GM21717 (cell line): ENCODE data around the gene GNA14.
A peak's percentile ranks its signal among the peaks of the same experiment; 100 is the strongest.
"Not testable (repeated sequence)": the region's sequence is repeated elsewhere in the genome, so short reads cannot be mapped to it uniquely, and the experiment has no call there.

Source experiments
- ATAC-seq: cut with Tn5 transposase; IDR thresholded peaks from one replicate; pipeline ENCODE4 v1.9.1; 2021; ENCODE audit warnings: mild to moderate bottlenecking, moderate library complexity; ENCODE audit not compliant: unreplicated experiment

The GNA14 gene

DNA sequence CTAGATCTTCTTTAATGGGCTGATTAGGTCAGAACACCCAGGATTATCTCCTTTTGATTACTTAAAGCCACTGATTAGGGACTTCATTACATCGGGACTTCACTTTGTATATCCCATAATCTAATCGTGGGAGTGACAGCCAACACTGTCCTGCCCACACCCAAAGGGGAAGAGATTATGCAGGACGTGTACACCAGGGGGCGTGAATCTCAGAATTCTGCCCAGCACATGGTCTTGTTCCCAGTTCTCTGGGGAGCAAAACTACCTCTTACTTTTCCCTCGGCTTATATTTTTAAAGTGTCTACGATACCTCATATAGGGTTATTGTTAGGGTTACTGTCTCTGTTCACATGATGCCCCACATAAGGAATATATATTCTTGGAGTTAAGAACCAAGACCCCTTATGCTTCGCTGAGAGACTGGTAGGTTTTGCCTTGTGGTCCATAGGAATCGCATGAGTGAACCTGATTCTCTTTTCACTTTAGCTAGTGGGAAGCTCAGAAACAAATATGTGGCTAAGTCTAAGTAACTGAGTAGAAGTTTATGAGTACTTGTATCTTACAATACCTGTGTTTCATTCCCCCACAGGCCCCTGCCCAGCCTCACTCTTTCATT is 192.7 kb downstream of the GNA14 start:
- peak; percentile 56 for ATAC-seq

DNA sequence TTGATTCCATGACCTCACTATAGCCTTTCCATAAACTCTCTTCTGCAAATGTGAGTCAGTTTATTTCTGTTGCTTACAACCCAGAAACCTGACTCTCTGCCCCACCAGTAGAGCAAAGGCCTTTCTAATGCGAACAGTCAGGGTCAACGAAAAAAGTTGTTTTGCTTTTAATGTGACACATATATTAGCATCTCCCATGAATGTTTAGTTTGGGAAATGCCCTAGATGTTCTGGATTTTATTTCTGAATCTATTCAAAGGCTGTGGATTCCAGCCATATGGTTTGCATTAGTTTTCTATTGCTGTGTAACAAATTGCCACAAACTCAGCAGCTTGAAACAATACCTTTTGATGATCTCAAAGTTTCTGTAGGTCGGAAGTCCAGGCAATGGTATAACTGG is 193.5 kb downstream of the GNA14 start:
- no peak for ATAC-seq

DNA sequence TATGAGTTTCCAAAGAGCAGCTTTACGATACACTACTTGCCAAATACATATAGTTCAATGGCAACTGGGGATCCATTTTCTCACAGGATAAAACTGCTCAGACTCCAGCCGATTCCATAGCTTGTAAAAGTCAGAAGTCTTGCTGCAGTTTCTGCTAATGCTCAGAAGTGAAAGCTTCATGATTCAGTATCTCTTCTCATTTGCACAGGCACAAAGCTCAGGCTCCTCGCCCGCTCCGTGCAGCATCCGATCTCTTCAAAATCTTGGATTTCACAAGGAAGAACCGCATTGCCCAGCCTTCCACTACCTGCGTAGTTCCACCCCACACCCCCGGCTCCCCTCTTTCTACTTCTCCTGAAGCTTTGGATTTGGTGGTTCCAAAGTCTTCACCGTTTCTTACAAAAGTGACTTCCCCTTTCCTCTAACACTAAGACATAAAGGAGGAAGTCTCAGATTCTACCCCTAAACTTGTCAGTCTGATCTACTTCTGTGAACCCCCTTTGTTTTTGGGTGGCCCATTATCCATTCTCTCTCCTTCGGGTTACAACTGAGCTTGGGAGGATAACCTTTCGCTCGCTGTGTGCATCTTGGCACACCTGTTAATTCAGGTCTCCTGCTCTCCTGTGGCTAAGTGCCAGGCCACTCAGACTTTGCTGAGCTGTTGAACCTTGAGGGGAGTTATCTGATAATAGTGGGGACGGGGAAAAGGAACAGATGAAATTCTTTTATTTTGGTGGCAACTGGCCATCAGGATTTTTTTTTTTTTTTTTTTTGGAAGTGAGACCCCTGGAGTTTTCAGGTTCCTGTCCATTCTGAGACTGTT is 194.1 kb downstream of the GNA14 start:
- ATAC-seq: no peak

DNA sequence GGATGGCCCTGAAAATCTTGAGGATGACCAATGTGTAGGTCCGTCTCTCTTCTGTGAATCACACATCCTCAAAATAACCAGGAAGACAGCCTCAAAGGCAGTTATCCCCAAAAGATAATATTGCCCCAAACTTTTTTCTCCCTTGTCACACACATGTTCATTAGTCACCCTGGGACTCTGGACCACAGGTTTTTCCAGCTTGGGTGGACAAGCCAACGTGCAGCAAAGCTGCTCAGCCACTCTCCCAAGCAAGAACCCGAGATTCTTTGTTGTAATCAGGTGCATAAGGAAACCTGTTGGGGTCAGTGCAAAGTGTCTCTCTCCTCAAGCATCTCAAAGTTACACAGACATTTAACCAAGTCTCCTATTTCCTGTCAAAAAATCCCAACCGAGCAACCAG is 196.6 kb downstream of the GNA14 start:
- ATAC-seq: no peak

DNA sequence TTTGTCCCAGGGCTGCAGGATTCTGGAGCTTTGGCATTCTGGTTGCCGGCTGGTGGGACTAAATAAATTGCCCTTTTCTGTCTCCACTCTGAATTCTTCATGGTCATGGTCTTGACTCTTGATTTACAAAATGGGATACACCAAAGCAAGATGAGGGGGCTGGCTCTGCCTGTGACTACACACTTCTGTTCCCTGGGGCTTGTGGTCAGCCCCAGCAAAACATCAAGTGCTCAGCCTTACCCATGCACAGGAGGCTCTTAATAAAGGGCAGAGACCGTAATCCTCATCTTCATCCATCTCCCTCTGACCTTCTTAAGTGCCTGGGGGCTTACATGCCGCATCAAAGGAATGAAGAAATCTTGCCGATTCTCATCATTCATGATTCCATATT is 198.0 kb downstream of the GNA14 start:
- no peak for ATAC-seq

DNA sequence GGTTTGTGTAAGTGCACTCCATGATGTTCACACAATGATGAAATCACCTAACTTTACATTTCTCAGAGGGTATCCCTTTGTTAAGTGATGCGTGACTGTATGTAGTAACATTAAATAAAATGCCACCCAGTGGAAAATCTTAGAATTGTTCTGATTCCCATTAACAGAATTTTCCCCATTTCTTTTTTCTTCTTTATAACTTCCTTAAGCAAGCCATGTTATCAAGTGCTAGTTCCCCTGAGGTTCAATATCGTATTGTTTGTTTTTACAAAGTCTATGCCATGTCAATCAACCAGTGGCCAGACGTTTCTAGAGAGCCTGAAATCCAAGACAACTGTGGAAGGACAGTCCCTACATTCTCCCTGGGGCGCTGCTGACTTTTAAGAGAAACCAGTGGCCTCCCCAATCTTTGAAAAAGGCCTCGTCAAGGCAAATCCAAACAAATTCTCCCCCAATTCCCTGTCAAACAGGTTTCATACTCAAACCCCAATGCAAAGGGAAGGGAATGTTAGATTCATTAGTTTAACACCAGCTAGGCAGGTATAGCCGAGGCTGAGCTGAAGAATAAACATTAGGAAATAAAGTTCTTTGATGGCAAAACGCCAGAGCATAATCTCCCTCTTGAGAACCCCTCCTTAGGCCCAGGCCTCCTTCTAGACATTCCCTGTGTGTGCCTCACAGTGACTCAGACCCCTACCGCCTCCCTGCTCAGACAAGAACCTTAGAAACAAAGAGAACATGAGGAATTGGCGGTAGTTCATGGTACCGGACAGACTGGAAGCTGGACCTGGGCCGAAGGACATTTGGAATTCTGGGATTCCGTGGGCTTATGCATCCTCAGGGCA is 198.7 kb downstream of the GNA14 start:
- no peak for ATAC-seq

DNA sequence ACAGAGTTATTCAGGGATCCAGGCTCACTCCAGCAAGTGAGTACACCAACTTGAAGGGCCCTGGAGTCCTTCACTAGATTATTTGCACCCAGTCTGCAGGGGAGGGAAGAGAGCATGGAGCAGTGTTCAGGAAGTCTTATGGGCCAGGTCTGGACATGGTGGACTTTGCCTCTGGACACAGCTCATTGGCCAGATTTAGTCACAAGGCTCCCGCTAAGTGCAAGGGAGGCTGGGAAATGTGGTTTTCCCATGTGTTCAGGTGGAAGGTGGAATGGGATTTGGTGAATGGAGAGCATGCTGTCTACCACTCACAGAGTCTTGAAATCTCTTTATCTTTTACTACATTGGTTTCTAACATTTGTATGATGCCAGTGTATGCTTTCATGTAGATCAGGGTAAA is 200.5 kb downstream of the GNA14 start:
- ATAC-seq: no peak

DNA sequence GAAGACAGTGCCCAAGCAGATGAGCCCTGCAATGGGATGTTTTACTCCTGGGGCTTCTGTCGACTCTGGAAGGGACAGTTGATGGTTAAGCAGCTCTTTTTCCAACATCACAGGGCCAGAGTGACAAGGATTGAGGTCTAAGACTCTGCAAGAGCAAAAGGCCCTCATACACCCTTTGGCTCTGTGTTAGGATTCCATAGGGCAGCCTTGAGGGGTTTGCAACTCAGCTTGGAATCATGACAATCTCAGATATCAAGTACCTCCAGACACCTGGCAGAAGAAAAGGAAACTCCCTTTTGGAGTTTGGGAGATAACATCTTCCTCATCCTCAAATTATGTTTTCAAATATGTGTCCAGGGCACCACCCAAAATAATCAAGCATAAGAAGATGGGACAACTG is 205.7 kb downstream of the GNA14 start:
- ATAC-seq: no peak

DNA sequence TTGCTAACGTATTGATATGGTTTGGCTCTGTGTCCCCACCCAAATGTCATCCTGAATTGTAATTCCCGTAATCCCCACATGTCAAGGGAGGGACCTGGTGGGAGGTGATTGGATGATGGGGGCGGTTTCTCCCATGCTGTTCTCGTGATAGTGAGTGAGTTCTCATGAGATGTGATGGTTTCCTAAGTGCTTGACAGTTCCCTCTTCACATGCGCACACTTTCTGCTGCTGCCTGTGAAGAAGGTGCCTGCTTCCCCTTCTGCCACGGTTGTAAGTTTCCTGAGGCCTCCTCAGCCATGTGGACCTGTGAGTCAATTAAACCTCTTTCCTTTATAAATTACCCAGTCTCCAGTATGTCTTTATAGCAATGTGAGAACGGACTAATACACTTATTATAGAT is 207.0 kb downstream of the GNA14 start:
- not testable (repeated sequence) for ATAC-seq

DNA sequence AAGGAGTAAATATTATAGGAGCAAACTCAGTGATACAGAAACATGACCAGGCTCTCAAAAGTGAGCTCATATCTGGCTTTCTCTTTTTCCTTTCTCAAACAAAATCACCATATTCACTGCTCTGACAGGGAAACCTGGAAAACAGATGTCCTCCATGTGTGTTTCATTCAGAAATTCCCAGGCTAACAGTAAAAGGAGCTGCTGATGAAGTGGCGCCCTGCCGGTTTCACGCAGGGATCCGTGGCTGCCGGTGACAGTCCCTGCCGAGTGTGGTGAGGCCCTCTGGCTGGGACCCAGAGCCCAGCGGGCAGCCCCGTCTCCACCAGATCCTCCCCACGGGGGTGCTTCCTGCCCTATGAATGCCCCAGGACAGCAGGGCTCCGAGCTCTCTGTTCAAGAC is 208.1 kb downstream of the GNA14 start:
- ATAC-seq: no peak

DNA sequence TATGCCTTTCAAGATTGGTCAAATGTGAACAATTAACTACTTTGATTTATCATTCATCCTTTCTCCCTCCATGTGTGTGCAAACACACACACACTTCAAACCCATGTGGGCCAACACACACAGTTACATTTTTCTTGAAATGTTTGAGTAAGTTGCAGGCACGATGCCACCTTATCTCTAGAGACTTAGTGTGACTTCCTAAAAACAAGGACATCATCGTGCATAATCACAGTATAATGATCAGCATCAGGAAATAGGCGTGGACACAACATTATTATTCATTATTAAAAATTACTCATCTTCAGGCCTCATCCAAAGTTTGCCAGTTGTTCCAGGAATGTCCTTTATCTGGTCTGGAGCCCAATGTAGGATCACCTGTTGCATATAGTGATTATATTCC is 209.5 kb downstream of the GNA14 start:
- no peak for ATAC-seq

DNA sequence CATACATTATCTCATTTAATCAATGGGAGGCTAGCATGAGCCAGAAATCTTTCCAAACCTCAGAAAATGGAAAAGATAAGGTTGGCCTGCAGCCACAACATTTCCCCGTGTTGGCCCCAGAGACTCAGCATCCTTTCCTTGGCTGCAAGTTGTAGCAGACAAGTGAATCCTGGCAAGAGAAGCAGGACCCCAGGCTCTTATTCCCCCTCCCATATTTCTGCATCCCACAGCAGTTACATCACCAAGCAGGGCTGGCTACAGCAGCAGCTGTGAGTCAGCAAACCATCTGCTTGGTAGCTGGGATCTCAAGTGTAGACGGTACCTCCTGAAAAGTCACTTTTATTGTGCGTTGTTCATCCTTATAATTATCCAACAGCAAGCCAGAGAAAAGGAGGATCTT is 212.4 kb downstream of the GNA14 start:
- no peak for ATAC-seq

DNA sequence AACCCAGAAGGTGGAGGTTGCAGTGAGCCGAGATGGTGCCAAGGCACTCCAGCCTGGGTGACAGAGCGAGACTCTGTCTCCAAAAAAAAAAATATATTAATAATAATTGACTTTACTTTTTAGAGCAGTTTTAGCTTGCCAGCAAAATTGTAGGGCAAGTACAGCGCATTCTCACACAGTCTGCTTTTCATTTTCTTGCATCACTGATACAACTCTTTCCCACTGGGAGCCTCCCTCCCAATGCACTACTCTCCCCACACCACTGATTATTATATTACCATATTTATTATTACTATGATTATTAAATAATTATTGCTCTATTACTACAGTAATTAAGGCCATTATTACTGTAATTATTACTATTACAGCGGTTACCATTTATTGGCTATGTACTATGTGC is 212.8 kb downstream of the GNA14 start:
- ATAC-seq: no peak

DNA sequence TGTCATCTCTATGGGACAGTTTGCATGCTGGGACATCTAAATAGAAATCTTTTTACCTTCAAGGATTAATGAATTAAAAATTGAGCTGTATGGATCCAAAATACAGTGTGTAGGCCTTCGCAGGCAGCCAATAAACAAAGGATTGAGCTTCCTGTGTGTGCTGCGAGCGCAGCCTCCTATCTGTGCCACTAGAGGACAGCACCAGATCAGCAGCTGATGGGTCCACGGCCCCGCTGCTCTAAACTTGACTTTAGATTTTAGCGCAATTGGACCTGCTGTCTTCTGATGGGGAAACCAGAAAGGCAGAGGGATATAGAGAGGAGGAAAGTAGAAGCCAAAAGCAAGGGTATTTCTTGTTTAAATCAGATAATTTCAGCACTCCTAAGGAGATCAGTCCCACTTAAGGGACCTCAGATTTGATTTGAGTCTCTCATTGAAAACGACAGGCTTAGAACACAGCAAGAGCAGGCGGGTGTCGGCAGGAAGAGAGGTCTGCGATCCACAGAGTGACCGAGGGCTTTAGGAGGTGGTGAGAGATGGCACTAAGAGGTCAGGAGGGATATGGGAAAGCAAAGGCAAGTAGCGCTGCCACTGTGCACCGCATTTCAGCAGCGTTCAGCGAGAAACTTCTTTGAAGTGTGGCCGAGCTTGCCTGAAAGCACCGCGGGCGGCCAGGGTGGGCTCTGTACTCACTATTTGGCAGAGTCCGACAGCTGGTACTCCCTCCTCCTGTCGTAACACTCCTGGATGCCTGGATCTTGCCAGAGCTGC is 214.3 kb downstream of the GNA14 start:
- peak; percentile 87 for ATAC-seq

DNA sequence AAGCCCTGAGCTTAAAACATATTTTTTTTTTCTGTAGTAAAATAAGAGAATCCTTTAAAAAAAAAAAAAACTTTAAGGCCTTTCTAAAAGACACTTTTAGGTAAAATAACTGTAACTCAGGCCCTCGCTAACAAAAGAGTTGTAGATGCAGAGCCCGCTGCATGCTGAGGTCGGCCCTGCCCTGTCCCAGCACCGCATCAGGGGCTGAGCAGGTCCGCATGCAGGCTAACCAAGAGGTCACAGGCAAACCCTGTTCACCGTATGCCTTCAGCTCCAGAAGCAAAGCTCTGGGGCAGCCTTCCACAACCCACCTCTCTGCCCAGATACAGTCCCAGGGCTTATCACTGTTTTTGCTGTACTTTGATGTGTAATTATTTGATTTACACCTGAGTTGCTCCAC is 216.1 kb downstream of the GNA14 start:
- ATAC-seq: no peak

DNA sequence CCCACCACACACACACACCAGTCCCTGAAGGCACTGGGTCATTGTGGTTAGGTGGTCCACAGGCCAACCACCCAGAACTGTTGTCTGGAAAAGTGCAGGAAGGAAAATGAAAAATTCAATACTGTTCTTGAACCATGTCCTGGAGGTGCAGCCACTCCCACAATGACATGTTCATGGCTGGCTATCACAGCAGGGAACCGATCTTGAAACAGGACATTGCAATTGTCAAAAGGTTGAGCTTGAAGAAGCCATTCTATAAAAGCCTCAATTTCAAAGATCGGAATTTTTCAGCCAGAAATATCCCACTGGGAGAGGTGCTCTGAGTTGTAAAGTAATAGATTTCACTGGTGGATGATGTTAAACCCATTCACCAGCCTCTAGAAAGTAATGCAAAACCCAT is 218.2 kb downstream of the GNA14 start:
- ATAC-seq: no peak

DNA sequence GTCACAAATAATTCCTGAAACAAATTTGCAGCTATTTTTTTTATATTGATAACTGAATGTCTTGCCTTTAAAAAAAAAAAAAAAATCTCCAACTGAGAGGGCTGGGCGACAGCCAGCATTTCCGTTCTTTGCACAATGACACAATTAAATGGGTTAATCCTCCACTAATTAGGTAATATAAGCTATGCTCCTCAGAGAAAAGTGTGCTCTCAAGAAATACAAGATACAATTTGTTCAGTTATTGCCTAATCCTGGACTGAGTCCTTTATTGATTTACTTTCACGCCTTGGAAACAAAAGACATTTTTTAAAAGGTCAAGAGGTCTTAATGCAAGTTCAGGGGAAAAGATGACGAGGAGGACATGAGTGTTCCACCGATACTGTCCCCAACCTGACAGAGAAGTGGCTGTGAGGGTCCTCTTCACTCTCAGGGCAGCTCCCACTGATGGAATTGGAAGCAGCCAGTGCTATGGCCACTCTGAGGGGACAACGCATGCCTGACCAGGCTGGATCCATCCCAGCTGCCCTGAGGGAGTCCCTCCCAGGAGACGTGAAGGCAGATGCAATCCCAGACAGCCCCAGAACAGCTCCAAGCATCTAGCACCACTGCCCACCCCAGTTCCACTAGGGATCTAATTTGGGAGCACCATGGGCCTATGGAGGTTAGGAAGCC is 220.7 kb downstream of the GNA14 start:
- ATAC-seq: no peak

DNA sequence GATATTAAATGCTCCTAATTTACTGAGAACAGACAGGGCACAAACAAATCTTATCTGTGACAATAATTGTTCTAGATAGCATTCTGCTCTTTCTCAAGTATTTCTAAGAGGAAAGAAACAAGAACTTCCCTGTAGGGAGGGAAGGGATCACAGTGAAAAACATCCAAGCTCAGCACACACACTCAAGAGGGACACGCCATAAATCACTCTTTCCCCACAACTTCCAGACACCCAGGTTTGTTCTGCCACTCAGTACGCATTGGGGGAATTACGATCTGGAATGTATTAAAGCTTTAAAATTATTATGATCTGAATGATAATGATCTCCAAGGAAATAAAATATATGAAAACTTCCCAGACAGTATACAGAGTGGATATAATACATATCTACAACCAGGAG is 221.4 kb downstream of the GNA14 start:
- ATAC-seq: no peak

DNA sequence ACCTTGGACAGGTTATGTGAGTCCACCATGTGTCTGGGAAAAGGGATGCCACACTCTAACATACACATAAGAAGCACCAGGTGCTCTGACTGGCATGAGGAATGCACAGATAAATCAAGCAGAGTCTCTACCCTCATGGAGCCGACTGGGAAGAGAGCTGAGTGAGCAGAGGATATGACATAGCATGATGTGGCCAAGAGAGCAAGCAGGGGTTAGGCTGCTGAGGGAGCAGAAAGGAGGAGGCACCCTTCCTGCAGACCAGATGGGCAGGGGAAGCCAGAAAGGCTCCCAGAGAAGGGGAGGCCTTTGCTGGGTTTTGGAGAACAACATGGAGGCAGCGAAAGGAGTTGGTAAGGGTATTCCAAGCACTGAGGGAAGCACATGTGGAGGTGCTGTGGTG is 223.1 kb downstream of the GNA14 start:
- no peak for ATAC-seq

DNA sequence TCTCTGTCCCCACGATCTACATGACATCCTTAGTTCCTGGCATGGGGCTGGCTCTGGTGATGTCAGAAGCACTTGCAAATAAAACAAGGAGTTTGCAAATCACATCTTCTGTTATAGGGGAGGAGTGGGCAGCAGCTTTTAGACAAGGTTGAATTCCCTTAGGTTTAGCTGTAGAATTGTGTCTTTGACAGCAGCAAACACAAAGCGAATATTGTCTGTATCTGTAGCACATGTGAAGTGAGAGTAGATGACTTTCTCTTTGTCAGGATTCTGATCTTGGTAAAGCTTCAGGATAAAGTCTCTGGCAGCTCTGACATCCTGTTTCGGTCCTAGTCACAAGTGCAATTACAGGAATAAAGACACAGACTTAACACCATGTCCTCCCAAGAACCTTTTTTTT is 224.3 kb downstream of the GNA14 start:
- ATAC-seq: no peak

DNA sequence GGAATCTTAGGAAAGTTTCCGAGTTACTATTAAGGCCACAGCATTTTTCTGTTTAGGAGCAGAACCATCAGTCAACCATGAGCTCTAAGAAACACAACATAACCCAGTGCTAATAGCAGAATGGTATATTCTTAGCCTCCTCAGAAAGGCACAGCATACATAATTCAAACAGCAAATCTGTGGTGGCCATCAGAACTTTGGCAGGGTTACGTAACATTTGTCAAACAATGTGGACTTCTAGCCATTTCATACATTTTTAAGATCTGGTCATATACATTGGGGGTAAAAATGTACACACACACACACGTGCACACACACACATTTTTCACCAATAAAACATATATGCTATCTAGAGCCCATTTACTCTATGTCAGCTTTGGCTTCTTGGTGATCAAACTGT is 225.2 kb downstream of the GNA14 start:
- no peak for ATAC-seq
